H1 (cell line): ENCODE results near the gene ARRB1. TPM values are rescaled to one million over a fixed set of nuclear protein-coding genes. Genes with fewer than 3 reads are reported as not detected.

ENCODE experiments used
- CTCF ChIA-PET: fragments of 300-600 bp; sonication (Branson Sonifier 250); formaldehyde crosslinking; loops from one replicate; lab custom pipeline; 2021; ENCODE audit not compliant: partially characterized antibody; lab: Charles Lee
- POLR2A ChIA-PET: fragments of 300-600 bp; sonication (Branson Sonifier 250); formaldehyde crosslinking; loops from one replicate; lab custom pipeline; 2021; ENCODE audit warnings: inconsistent platforms; ENCODE audit not compliant: partially characterized antibody; lab: Charles Lee
- DNase-seq, 2 experiments: peaks; one replicate each; pipeline versions ENCODE4 v3.0.0 to v3.0.0-alpha.2; 2010 to 2022; ENCODE audit warnings: low spot score in 2 of 2, low read depth in 1 of 2, mixed read lengths in 1 of 2
- FAIRE-seq: peaks from 2 replicates; lab custom pipeline; 2011; peaks lifted over from hg19 to GRCh38; lab: Jason Lieb, UNC
- H2AFZ ChIP-seq: 2 replicates; pipeline ENCODE4 v1.8.1; 2012; ENCODE audit warnings: low read length, inconsistent platforms
- H2AK5ac ChIP-seq: 2 replicates; pipeline ENCODE4 v1.6.1; 2013; ENCODE audit warnings: low read depth, low read length
- H2BK120ac ChIP-seq: replicated peaks from 2 replicates; pipeline ENCODE3; 2013; ENCODE audit warnings: low read depth, low read length, inconsistent platforms
- H2BK12ac ChIP-seq: 2 replicates; pipeline ENCODE4 v1.6.1; 2013; ENCODE audit warnings: low read depth, low read length
- H2BK15ac ChIP-seq: 2 replicates; pipeline ENCODE4 v1.6.1; 2013; ENCODE audit warnings: low read length
- H2BK20ac ChIP-seq: 2 replicates; pipeline ENCODE4 v1.6.1; 2013; ENCODE audit warnings: low read length
- H2BK5ac ChIP-seq: 2 replicates; pipeline ENCODE4 v1.6.1; 2013; ENCODE audit warnings: low read depth, low read length
- H3K14ac ChIP-seq: 2 replicates; pipeline ENCODE4 v1.6.1; 2013; ENCODE audit warnings: inconsistent platforms; ENCODE audit not compliant: insufficient read length
- H3K18ac ChIP-seq: 2 replicates; pipeline ENCODE4 v1.6.1; 2013; ENCODE audit warnings: low read length; ENCODE audit errors: extremely low read depth
- H3K23ac ChIP-seq: 2 replicates; pipeline ENCODE4 v1.6.1; 2013; ENCODE audit warnings: inconsistent platforms; ENCODE audit not compliant: insufficient read length
- H3K23me2 ChIP-seq: 2 replicates; pipeline ENCODE4 v1.6.1; 2013; ENCODE audit warnings: low read depth, low read length
- H3K27ac ChIP-seq: 2 replicates; pipeline ENCODE4 v1.6.1; 2011; ENCODE audit warnings: low read depth, low read length, inconsistent platforms
- H3K27me3 ChIP-seq, 4 experiments: replicated peaks in 1 of 4; 1 replicate in 1 of 4; 2 replicates in 3 of 4; pipeline versions ENCODE4 v1.6.1 to v1.8.1; 2011 to 2013; ENCODE audit warnings: low read length in 3 of 4, mild to moderate bottlenecking in 3 of 4, inconsistent platforms in 2 of 4, mixed read lengths in 2 of 4, moderate library complexity in 1 of 4; ENCODE audit not compliant: control insufficient read depth in 3 of 4, insufficient read depth in 3 of 4; ENCODE audit errors: extremely low read depth in 1 of 4
- H3K36me3 ChIP-seq, 4 experiments: 2 replicates each; pipeline versions ENCODE4 v1.6.1 to v1.8.1; 2011 to 2013; ENCODE audit warnings: mild to moderate bottlenecking in 4 of 4, low read length in 3 of 4, moderate library complexity in 2 of 4, control low read depth in 1 of 4, inconsistent platforms in 1 of 4; ENCODE audit not compliant: insufficient read depth in 4 of 4, control insufficient read depth in 2 of 4
- H3K4ac ChIP-seq: replicated peaks from 2 replicates; pipeline ENCODE3; 2013; ENCODE audit warnings: low read length, low read depth, mixed read lengths, inconsistent platforms; ENCODE audit not compliant: insufficient read length
- H3K4me1 ChIP-seq, 4 experiments: replicated peaks in 1 of 4; 1 replicate in 1 of 4; 2 replicates in 3 of 4; pipeline versions ENCODE4 v1.6.1 to v1.8.1; 2011 to 2013; ENCODE audit warnings: low read length in 3 of 4, inconsistent platforms in 2 of 4, mixed read lengths in 1 of 4; ENCODE audit not compliant: insufficient read depth in 4 of 4, control insufficient read depth in 3 of 4
- H3K4me2 ChIP-seq, 2 experiments: 2 replicates each; pipeline versions ENCODE4 v1.6.1 to v1.8.1; 2011 to 2013; ENCODE audit warnings: low read depth in 2 of 2, low read length in 2 of 2, control low read depth in 1 of 2, inconsistent platforms in 1 of 2, mild to moderate bottlenecking in 1 of 2; ENCODE audit not compliant: insufficient read depth in 1 of 2
- H3K4me3 ChIP-seq, 4 experiments: fragments of 200-600, 300-600 bp in 1 of 4; sonication (generic), shearing (Covaris generic), sonication (Bioruptor Twin) in 1 of 4; 2 replicates each; pipeline versions ENCODE4 v1.5.1 to v1.8.1; 2011 to 2016; ENCODE audit warnings: low read length in 4 of 4, low read depth in 3 of 4, control low read depth in 2 of 4, inconsistent platforms in 2 of 4, mild to moderate bottlenecking in 2 of 4, mixed read lengths in 1 of 4, moderate library complexity in 1 of 4; ENCODE audit not compliant: insufficient read depth in 2 of 4; ENCODE audit errors: extremely low read depth in 1 of 4
- H3K56ac ChIP-seq: replicated peaks from 2 replicates; pipeline ENCODE3; 2013; ENCODE audit warnings: low read depth, mild to moderate bottlenecking, mixed read lengths, low read length, inconsistent platforms; ENCODE audit not compliant: insufficient read length
- H3K79me1 ChIP-seq: 2 replicates; pipeline ENCODE4 v1.6.1; 2013; ENCODE audit warnings: low read depth, low read length, control low read depth
- H3K79me2 ChIP-seq, 2 experiments: 2 replicates each; pipeline versions ENCODE4 v1.6.1 to v1.8.1; 2012 to 2013; ENCODE audit warnings: low read length in 2 of 2, mild to moderate bottlenecking in 2 of 2, inconsistent platforms in 1 of 2; ENCODE audit not compliant: insufficient read depth in 2 of 2, control insufficient read depth in 1 of 2
- H3K9ac ChIP-seq, 4 experiments: replicated peaks in 1 of 4; 1 replicate in 1 of 4; 2 replicates in 3 of 4; pipeline versions ENCODE4 v1.6.1 to v1.8.1; 2011 to 2013; ENCODE audit warnings: low read depth in 3 of 4, low read length in 3 of 4, control low read depth in 2 of 4, mild to moderate bottlenecking in 2 of 4, moderate library complexity in 2 of 4, inconsistent platforms in 1 of 4; ENCODE audit errors: extremely low read depth in 1 of 4
- H3K9me3 ChIP-seq, 2 experiments: 2 replicates each; pipeline versions ENCODE4 v1.6.1 to v1.8.1; 2012 to 2013; ENCODE audit warnings: mild to moderate bottlenecking in 2 of 2, moderate library complexity in 2 of 2, control low read depth in 1 of 2, inconsistent platforms in 1 of 2, low read depth in 1 of 2, low read length in 1 of 2, mixed read lengths in 1 of 2; ENCODE audit not compliant: insufficient read depth in 2 of 2
- H4K20me1 ChIP-seq, 2 experiments: replicated peaks in 1 of 2; 2 replicates each; pipeline versions ENCODE3 to v1.8.1; 2011 to 2013; ENCODE audit warnings: inconsistent platforms in 2 of 2, low read length in 2 of 2, mild to moderate bottlenecking in 1 of 2; ENCODE audit not compliant: insufficient read depth in 2 of 2, control insufficient read depth in 1 of 2
- H4K5ac ChIP-seq: 2 replicates; pipeline ENCODE4 v1.6.1; 2013; ENCODE audit warnings: low read length, low read depth, mixed read lengths, inconsistent platforms; ENCODE audit not compliant: insufficient read length
- H4K8ac ChIP-seq: 2 replicates; pipeline ENCODE4 v1.8.0; 2013; ENCODE audit warnings: mild to moderate bottlenecking, moderate library complexity, low read length, inconsistent platforms; ENCODE audit not compliant: insufficient read depth; ENCODE audit errors: extremely low read depth
- H4K91ac ChIP-seq: replicated peaks from 2 replicates; pipeline ENCODE3; 2013; ENCODE audit warnings: low read length, mixed read lengths, inconsistent platforms; ENCODE audit not compliant: insufficient read length
- E2F6 ChIP-seq: IDR thresholded peaks from 2 replicates; pipeline ENCODE4 v1.6.1; 2012; ENCODE audit warnings: inconsistent platforms
- HDAC2 ChIP-seq, 2 experiments: fragments of 300-600 bp in 1 of 2; sonication (generic) in 1 of 2; IDR thresholded peaks; 2 replicates each; pipeline ENCODE4 v1.6.1; 2011 to 2012; ENCODE audit warnings: low read depth in 2 of 2, low read length in 2 of 2, mild to moderate bottlenecking in 2 of 2, moderate library complexity in 2 of 2, borderline replicate concordance in 1 of 2, inconsistent platforms in 1 of 2
- KDM1A ChIP-seq: fragments of 200-600, 300-600 bp; sonication (generic); IDR thresholded peaks from 2 replicates; pipeline ENCODE4 v1.7.1; 2016; ENCODE audit warnings: mild to moderate bottlenecking, low read length, borderline replicate concordance
- POU5F1 ChIP-seq: IDR thresholded peaks from 2 replicates; pipeline ENCODE4 v1.6.1; 2011; ENCODE audit warnings: low read depth, mild to moderate bottlenecking, low read length, moderate library complexity
- RFX5 ChIP-seq: IDR thresholded peaks from 2 replicates; pipeline ENCODE4 v1.6.1; 2011; ENCODE audit warnings: low read depth, low read length, improper control_type of control experiment, borderline replicate concordance
- SUZ12 ChIP-seq: fragments of 200-600 bp; sonication (generic); IDR thresholded peaks from 2 replicates; pipeline ENCODE4 v1.6.1; 2012; ENCODE audit warnings: mild to moderate bottlenecking, inconsistent platforms, low read length, moderate library complexity, mixed read lengths
- USF2 ChIP-seq: IDR thresholded peaks from 2 replicates; pipeline ENCODE4 v1.6.1; 2011; ENCODE audit warnings: low read length, improper control_type of control experiment
- WGBS, 2 experiments: shearing (Covaris generic) in 1 of 2; methylation state at CpG; one replicate each; pipeline versions ENCODE4 v1.1.6 to v1.1.7; 2013 to 2015; ENCODE audit warnings: low lambda C conversion rate in 2 of 2, mixed read lengths in 2 of 2, inconsistent platforms in 1 of 2, low coverage in 1 of 2, missing lambda C conversion rate in 1 of 2; ENCODE audit not compliant: insufficient replicate concordance in 2 of 2, insufficient coverage in 1 of 2, insufficient read length in 1 of 2; ENCODE audit errors: extremely low coverage in 1 of 2, missing lambda C conversion rate in 1 of 2; 5-methylcytosine and 5-hydroxymethylcytosine counted together
- polyA plus RNA-seq, 7 experiments: library from polyadenylated mRNA; depleted of rRNA in 3 of 7; stranded (reverse) in 5 of 7; unstranded in 2 of 7; fragments of >200 nt in 5 of 7; fragments of 200-250 nt in 2 of 7; gene quantifications; 1 replicate in 5 of 7; 2 replicates in 1 of 7; 4 replicates in 1 of 7; pipeline versions ENCODE4 v1.2.1 to v1.2.3, GENCODE V29; 2011 to 2013; ENCODE audit warnings: missing spikeins in 2 of 7, mixed read lengths in 2 of 7
- total RNA-seq: library from RNA; stranded (reverse); fragmentation: NEBNext Ultra II Directional; extraction: Animal tissue kit (Norgen Biotek cat#: 25700); gene quantifications from 2 replicates; pipeline ENCODE4 v1.2.1, GENCODE V29; 2021

Gene ARRB1
- total and polyA plus RNA-seq, 2 of the 8 experiments (the other 6 are each of a cell fraction or from before 2014, with no cell fraction given): 9.4 to 31.8 TPM

GRCh38 chr11:75240311-75241035, 111.0 kb downstream of the ARRB1 start, which contains the start of gene TPBGL:
Gene TPBGL (plus strand): TSS chr11:75240774. CDS start chr11:75241050, 276 bp downstream.
- H3K36me3 ChIP-seq: no peaks in the 10 kb centered on the region
- peak in 1 of 2 experiments; percentile 76 for DNase-seq
- POLR2A ChIA-PET: interaction anchor here (1.2 to 2.4 kb wide), 3 partner anchors 17 to 322 kb away, joined by 3 to 10 read pairs (median 3); partner anchors contain the start of gene NEU3
- no peak for TF ChIP-seq USF2
- no peak for TF ChIP-seq KDM1A
- TF ChIP-seq RFX5: no peak
- TF ChIP-seq E2F6: peak; percentile 56; the same call in 1 of the 2 replicates
- no peak for TF ChIP-seq HDAC2 (IDR thresholded peaks at IDR 0.05; ENCODE audit: borderline replicate concordance in 1 of 2, low read depth in 2 of 2, low read length in 2 of 2)
- TF ChIP-seq SUZ12: peak; percentile 33; the same call in 1 of the 2 replicates
- no peak for TF ChIP-seq POU5F1

More at GRCh38 chr11:75240311-75241035, 111.0 kb downstream of the ARRB1 start, which contains the start of gene TPBGL:
- Histone ChIP-seq H2BK20ac (no peak within 1 kb of the TSS), H3K27ac (no peak within 1 kb of the TSS), H3K79me2 (no peaks in the 10 kb centered on the region), H3K9me3 (no peaks in the 10 kb centered on the region), H3K79me1 (no peaks in the 10 kb centered on the region), H3K4me2 (peak within 1 kb of the TSS; percentile 79 to 83), H2AFZ (peak within 1 kb of the TSS; percentile 34; the same call in 1 of the 2 replicates), H3K14ac (no peak within 1 kb of the TSS), H4K8ac (peak within 1 kb of the TSS; percentile 48; the same call in 1 of the 2 replicates), H2AK5ac (no peak within 1 kb of the TSS), H3K23ac (no peak within 1 kb of the TSS), H4K20me1 (peaks cover 0 to 3% of the 10 kb centered on the region in 2 experiments), H3K18ac (peak within 1 kb of the TSS; percentile 40; the same call in 1 of the 2 replicates), H2BK120ac (no peak within 1 kb of the TSS), H4K91ac (no peak within 1 kb of the TSS), H4K5ac (no peak within 1 kb of the TSS), H3K27me3 (peaks cover 24 to 50% (median 40%) of the 10 kb centered on the region in 4 experiments), H3K4ac (no peak within 1 kb of the TSS), H3K9ac (peak within 1 kb of the TSS in 3 of 4 experiments; percentile 48 to 69 (median 67); a peak in 5 of 7 replicates), H2BK15ac (no peak within 1 kb of the TSS; the same call in 1 of the 2 replicates), H2BK5ac (no peak within 1 kb of the TSS), H3K56ac (no peak within 1 kb of the TSS), H3K4me3 (peak within 1 kb of the TSS; percentile 27 to 63 (median 41)), H2BK12ac (no peak within 1 kb of the TSS), H3K4me1 (peaks cover 5 to 22% (median 13%) of the 10 kb centered on the region in 4 experiments), H3K23me2 (peaks cover 12% of the 10 kb centered on the region; the same call in 1 of the 2 replicates)
- WGBS, 2 experiments: 7% methylated on average over 18 of the region's 58 CpGs; no CpG with 5 or more reads in 1 of the 2 experiments
- FAIRE-seq: no peak
- CTCF ChIA-PET: interaction anchor here (0.7 to 45.7 kb wide), 18 partner anchors 2 to 218 kb away, joined by 3 to 952 read pairs (median 4); partner anchors contain the start of genes SLCO2B1 and TPBGL
